ENCODE measurements around the gene APLP2. TPM values are rescaled to one million over a fixed set of nuclear protein-coding genes. Genes with fewer than 3 reads are reported as not detected.

Gene APLP2
- total and polyA plus RNA-seq, 2 of the 4 experiments (the other 2 are of a cell fraction): 127 to 235 TPM

DNA sequence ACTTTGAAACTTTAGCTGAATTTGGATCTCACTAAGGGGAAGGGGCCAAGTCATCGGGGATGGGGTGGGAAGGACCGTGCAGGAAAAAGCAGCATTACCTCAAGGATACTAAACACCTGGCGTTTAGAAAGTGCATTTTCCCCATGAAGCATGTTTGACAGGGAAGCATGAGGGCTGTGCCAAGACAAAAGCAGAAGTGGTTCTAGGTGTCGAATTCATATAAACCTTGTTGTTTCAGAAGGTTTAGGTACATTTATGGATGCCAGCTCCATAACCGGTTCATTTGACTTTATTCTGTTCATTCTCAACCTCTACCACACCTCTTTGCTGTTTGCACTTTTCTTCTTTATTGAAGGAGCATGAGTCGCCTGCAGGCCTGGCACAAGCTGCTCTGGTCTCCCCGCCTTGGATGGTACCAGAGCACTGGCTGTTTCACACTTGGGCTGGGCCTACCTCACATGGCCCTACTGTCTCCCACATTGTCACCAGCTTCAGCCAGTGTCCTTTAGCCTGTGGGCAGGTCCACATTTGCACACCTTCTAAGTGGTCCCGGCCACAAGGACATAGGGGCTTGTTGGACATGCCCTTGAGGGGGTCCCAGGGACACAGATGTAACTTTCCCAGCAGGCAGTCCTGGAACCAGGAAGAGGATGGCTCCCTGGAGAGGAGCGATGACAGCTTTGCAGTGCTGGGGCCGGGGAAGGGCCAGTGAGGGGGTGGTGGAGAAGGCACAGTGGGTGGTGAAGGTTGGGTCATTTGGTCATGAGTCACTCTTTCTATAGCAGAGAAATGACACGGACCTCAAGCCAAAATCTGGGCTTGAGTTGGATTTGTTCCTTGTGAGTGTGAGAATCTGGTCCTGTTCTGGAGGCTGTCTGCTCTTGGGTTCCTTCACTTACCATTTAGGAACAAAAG, 86.7 kb downstream of the APLP2 start:
- dilution Hi-C loops (cut with HindIII; ENCODE audit: low sequenced_read_pairs, unreplicated experiment): no loop called here
- intact Hi-C loops (cut with micrococcal nuclease): no loop called here
- H2AFZ ChIP-seq (replicated peaks; ENCODE audit: low read length, poor library complexity): no peak overlapping the region
- no peak overlapping the region for H3K4me3 ChIP-seq (ENCODE audit: insufficient read depth, low read depth, low read length)
- H2BK5ac ChIP-seq (ENCODE audit: low read depth, low read length, poor library complexity, severe bottlenecking): no peak overlapping the region
- ChIA-PET POLR2A (ENCODE audit: unreplicated experiment) (no interaction called here), CTCF (no interaction called here)
- H4K20me1 ChIP-seq (ENCODE audit: insufficient read depth, low read length): no peaks in the 10 kb centered on the region
- peaks cover 40% of the 10 kb centered on the region for H3K27me3 ChIP-seq (ENCODE audit: control insufficient read depth, insufficient read depth, low read length)
- no peak overlapping the region for H3K27ac ChIP-seq (ENCODE audit: insufficient read depth, low read length)
- no peak overlapping the region for H2AK5ac ChIP-seq (ENCODE audit: low read depth, low read length)
- no peak overlapping the region for H4K91ac ChIP-seq (ENCODE audit: insufficient read depth, low read depth, low read length)
- no peak overlapping the region for H2BK120ac ChIP-seq (ENCODE audit: low read depth, low read length)
- DNase-seq (no peak), ATAC-seq (ENCODE audit: low read depth) (peak; percentile 19; the same call in 1 of the 2 replicates)
- no peak overlapping the region for H2AK9ac ChIP-seq (replicated peaks; ENCODE audit: low read depth, low read length, poor library complexity)
- H3K9ac ChIP-seq (ENCODE audit: low read depth, low read length): no peak overlapping the region
- no peaks in the 10 kb centered on the region; the same call in 1 of the 2 replicates for H3K4me1 ChIP-seq (ENCODE audit: control insufficient read depth, insufficient read depth, low read length)
- no peak overlapping the region for H4K5ac ChIP-seq (ENCODE audit: low read depth, low read length)
- no peak overlapping the region for H3K56ac ChIP-seq (ENCODE audit: extremely low read depth, insufficient read depth, low read length)
- in situ Hi-C loops (cut with MboI; ENCODE audit: low sequenced_read_pairs): no loop called here
- no peak overlapping the region for H2BK20ac ChIP-seq (ENCODE audit: low read depth, low read length)
- H3K9me1 ChIP-seq (ENCODE audit: insufficient read depth, low read length): peaks cover 3% of the 10 kb centered on the region; the same call in 1 of the 2 replicates
- BruUV-seq (replicated peaks): no TSS peak
- H3K14ac ChIP-seq (replicated peaks; ENCODE audit: low read depth, low read length): no peak overlapping the region
- H2BK15ac ChIP-seq (ENCODE audit: low read depth, low read length): no peak overlapping the region
- no peak overlapping the region for H3K18ac ChIP-seq (ENCODE audit: low read depth, low read length)
- H4K8ac ChIP-seq (ENCODE audit: low read depth in 2 of 2, low read length in 2 of 2): no peak overlapping the region
- no peaks in the 10 kb centered on the region for H3K36me3 ChIP-seq (ENCODE audit: control insufficient read depth, insufficient read depth, low read length)
- no peaks in the 10 kb centered on the region for H3K79me1 ChIP-seq (ENCODE audit: low read depth in 1 of 2, low read length in 2 of 2)
- WGBS, 2 experiments (ENCODE audit: extremely low coverage in 2 of 2, insufficient read length in 1 of 2): no CpG with 5 or more reads among the region's 11 CpGs
- no peaks in the 10 kb centered on the region for H3K9me3 ChIP-seq (ENCODE audit: control insufficient read depth, insufficient read depth, low read length)
- no peak overlapping the region for H3K4me2 ChIP-seq (ENCODE audit: low read depth, low read length)
- no peak overlapping the region for H3K4ac ChIP-seq (ENCODE audit: low read depth, low read length)
- H3K23ac ChIP-seq (ENCODE audit: low read depth, low read length): no peak overlapping the region
- TF ChIP-seq POLR2A (IDR thresholded peaks at IDR 0.05; ENCODE audit: low read depth, low read length) (no peak), BHLHE40 (IDR thresholded peaks at IDR 0.05; ENCODE audit: low read depth, low read length) (no peak), SMC3 (IDR thresholded peaks at IDR 0.05; ENCODE audit: low read depth, low read length) (no peak), MAZ (IDR thresholded peaks at IDR 0.05; ENCODE audit: borderline replicate concordance, low read depth, low read length) (no peak), RFX5 (IDR thresholded peaks at IDR 0.05; ENCODE audit: low read depth, low read length) (no peak), NFE2L2 (IDR thresholded peaks at IDR 0.05; ENCODE audit: low read depth, low read length) (no peak), CEBPB (IDR thresholded peaks at IDR 0.05; ENCODE audit: low read depth, low read length) (no peak), FOS (IDR thresholded peaks at IDR 0.05; ENCODE audit: low read depth, low read length) (no peak), MAFK (IDR thresholded peaks at IDR 0.05; ENCODE audit: low read depth, low read length) (no peak), MXI1 (IDR thresholded peaks at IDR 0.05; ENCODE audit: borderline replicate concordance, low read depth, low read length) (no peak), CHD1 (IDR thresholded peaks at IDR 0.05; ENCODE audit: low read depth, low read length) (no peak), RCOR1 (IDR thresholded peaks at IDR 0.05; ENCODE audit: insufficient replicate concordance, low read length) (no peak)
- TF ChIP-seq, protein P1, sequence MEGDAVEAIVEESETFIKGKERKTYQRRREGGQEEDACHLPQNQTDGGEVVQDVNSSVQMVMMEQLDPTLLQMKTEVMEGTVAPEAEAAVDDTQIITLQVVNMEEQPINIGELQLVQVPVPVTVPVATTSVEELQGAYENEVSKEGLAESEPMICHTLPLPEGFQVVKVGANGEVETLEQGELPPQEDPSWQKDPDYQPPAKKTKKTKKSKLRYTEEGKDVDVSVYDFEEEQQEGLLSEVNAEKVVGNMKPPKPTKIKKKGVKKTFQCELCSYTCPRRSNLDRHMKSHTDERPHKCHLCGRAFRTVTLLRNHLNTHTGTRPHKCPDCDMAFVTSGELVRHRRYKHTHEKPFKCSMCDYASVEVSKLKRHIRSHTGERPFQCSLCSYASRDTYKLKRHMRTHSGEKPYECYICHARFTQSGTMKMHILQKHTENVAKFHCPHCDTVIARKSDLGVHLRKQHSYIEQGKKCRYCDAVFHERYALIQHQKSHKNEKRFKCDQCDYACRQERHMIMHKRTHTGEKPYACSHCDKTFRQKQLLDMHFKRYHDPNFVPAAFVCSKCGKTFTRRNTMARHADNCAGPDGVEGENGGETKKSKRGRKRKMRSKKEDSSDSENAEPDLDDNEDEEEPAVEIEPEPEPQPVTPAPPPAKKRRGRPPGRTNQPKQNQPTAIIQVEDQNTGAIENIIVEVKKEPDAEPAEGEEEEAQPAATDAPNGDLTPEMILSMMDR (conservative IDR thresholded peaks at IDR 0.05; ENCODE audit: low read depth, low read length): no peak
- TF ChIP-seq, protein P2, sequence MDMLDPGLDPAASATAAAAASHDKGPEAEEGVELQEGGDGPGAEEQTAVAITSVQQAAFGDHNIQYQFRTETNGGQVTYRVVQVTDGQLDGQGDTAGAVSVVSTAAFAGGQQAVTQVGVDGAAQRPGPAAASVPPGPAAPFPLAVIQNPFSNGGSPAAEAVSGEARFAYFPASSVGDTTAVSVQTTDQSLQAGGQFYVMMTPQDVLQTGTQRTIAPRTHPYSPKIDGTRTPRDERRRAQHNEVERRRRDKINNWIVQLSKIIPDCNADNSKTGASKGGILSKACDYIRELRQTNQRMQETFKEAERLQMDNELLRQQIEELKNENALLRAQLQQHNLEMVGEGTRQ (IDR thresholded peaks at IDR 0.05; ENCODE audit: low read depth, low read length): no peak
- TF ChIP-seq, protein P3, sequence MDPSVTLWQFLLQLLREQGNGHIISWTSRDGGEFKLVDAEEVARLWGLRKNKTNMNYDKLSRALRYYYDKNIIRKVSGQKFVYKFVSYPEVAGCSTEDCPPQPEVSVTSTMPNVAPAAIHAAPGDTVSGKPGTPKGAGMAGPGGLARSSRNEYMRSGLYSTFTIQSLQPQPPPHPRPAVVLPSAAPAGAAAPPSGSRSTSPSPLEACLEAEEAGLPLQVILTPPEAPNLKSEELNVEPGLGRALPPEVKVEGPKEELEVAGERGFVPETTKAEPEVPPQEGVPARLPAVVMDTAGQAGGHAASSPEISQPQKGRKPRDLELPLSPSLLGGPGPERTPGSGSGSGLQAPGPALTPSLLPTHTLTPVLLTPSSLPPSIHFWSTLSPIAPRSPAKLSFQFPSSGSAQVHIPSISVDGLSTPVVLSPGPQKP (IDR thresholded peaks at IDR 0.05; ENCODE audit: borderline replicate concordance, low read depth, low read length): no peak
